ENCODE data around the gene MFAP3.
"Not testable (repeated sequence)": the region's sequence is repeated elsewhere in the genome, so short reads cannot be mapped to it uniquely, and the experiment has no call there.

Gene MFAP3

DNA sequence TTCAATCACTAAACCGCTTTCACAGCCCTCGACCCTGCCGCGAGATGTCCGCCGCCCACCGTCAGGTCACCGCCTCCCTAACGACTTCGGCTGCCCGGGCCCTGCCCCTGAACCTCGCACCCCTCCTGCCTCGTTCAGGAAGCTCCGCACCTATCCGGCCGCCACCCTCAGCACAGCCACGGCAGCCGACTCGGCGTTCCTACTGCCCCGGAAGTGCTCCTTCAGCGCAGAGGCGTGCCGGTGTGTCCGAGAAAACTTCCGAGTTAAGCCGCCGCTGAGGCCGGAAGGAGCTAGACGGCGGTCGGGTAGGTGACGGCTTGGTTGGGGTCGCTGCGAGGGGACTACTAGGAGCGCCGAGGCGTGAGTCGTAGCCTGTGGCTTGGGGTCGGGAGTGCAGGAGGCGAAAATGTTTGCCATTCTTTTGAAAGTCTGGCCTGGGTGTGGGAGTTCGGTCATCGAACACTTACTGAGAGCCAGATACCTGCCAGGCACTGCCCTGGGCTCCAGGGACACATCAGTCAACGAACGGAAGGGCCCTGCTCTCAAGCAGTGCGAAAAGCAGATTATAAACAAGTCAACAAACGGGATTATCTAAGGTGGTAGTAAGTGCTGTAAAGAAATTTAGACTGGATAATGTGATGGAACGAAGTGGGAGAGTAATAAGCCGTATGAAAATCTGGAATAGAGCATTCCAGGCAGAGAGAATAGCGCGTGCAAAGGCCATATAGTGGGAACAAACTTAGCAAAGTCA is at the start of gene MFAP3, which contains the start of gene FAM114A2:
Gene MFAP3 (plus strand): TSS at position 261 of the 751 bp plus-strand sequence. CDS start 10,756 bp downstream, outside the sequence.
Gene FAM114A2 (minus strand): TSS at position 204 of the 751 bp plus-strand sequence. CDS start 3,957 bp downstream, outside the sequence.
- Mint-ChIP-seq H3K9me3 (no peaks in the 10 kb centered on the region), H3K4me1 (peaks cover 49% of the 10 kb centered on the region), H3K36me3 (ENCODE audit: insufficient read depth) (peaks cover 12% of the 10 kb centered on the region), H3K27ac (ENCODE audit: low read depth) (peak within 1 kb of the TSS; percentile 97), H3K27me3 (no peaks in the 10 kb centered on the region), H3K4me3 (peak within 1 kb of the TSS; percentile 95)
- ATAC-seq (replicated peaks; ENCODE audit: extremely low read depth, poor library complexity, severe bottlenecking) (peak; percentile 97), DNase-seq (ENCODE audit: low spot score in 2 of 2) (peak; percentile 76 to 79)

GRCh38 chr5:153991168-153991567 is 47.6 kb upstream of the MFAP3 start:
- Mint-ChIP-seq H3K27me3 (no peaks in the 10 kb centered on the region), H3K27ac (ENCODE audit: low read depth) (no peak overlapping the region), H3K9me3 (no peaks in the 10 kb centered on the region), H3K4me1 (no peaks in the 10 kb centered on the region), H3K36me3 (ENCODE audit: insufficient read depth) (peaks cover 23% of the 10 kb centered on the region), H3K4me3 (no peak overlapping the region)
- ATAC-seq (replicated peaks; ENCODE audit: extremely low read depth, poor library complexity, severe bottlenecking), result no peak
- DNase-seq (ENCODE audit: low spot score in 2 of 2), result no peak

DNA sequence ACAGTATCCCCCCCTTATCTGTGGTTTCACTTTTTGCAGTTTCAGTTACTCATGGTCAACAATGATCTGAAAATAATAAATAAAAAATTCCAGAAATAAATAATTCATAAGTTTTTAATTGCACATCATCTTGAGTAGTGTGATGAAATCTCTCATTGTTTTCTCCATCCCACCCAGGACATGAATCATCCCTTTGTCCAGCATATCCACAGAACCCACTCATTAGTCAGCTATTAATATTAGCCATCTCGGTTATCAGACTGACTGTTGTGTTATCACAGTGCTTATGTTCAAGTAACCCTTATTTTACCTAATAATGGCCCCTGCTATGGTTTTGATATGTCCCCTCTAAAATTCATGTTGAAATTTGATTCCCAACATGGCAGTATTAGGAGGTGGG is 40.8 kb upstream of the MFAP3 start:
- H3K27me3 Mint-ChIP-seq, result no peaks in the 10 kb centered on the region
- no peaks in the 10 kb centered on the region for H3K4me1 Mint-ChIP-seq
- DNase-seq (ENCODE audit: low spot score in 2 of 2) (no peak), ATAC-seq (replicated peaks; ENCODE audit: extremely low read depth, poor library complexity, severe bottlenecking) (no peak)
- H3K27ac Mint-ChIP-seq (ENCODE audit: low read depth), result no peak overlapping the region
- no peaks in the 10 kb centered on the region for H3K9me3 Mint-ChIP-seq
- no peak overlapping the region for H3K4me3 Mint-ChIP-seq
- peaks cover 39% of the 10 kb centered on the region for H3K36me3 Mint-ChIP-seq (ENCODE audit: insufficient read depth)

DNA sequence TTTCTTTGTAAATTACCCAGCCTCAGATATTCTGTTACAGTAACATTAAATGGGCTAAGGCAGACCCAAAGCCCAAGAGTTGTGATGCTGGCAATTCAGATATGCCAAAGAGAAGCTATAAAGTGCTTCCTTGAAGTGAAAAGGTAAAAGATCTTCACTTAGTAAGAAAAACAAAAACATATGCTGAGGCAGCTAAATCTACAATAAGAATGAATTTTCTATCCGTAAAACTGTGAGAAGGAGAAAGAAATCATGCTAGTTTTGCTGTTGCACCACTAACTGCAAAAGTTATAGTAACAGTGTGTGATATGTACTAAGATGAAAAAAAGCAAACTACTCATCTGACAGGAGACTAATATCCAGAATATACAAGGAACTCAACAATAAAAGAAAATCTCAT is 40.0 kb upstream of the MFAP3 start:
- no peaks in the 10 kb centered on the region for H3K27me3 Mint-ChIP-seq
- ATAC-seq (replicated peaks; ENCODE audit: extremely low read depth, poor library complexity, severe bottlenecking), result no peak
- H3K4me3 Mint-ChIP-seq, result no peak overlapping the region
- no peak overlapping the region for H3K27ac Mint-ChIP-seq (ENCODE audit: low read depth)
- DNase-seq (ENCODE audit: low spot score in 2 of 2), result no peak
- H3K36me3 Mint-ChIP-seq (ENCODE audit: insufficient read depth), result peaks cover 41% of the 10 kb centered on the region
- H3K4me1 Mint-ChIP-seq, result no peaks in the 10 kb centered on the region
- no peaks in the 10 kb centered on the region for H3K9me3 Mint-ChIP-seq

- Mint-ChIP-seq H3K27me3 (no peaks in the 10 kb centered on the region), H3K9me3 (no peaks in the 10 kb centered on the region), H3K4me3 (no peak overlapping the region), H3K36me3 (ENCODE audit: insufficient read depth) (peaks cover 36% of the 10 kb centered on the region), H3K4me1 (no peaks in the 10 kb centered on the region), H3K27ac (ENCODE audit: low read depth) (no peak overlapping the region)
- ATAC-seq (replicated peaks; ENCODE audit: extremely low read depth, poor library complexity, severe bottlenecking) (no peak), DNase-seq (ENCODE audit: low spot score in 2 of 2) (no peak)
These were observed 38.8 kb upstream of the MFAP3 start for GRCh38 chr5:153999995-154000394.

DNA sequence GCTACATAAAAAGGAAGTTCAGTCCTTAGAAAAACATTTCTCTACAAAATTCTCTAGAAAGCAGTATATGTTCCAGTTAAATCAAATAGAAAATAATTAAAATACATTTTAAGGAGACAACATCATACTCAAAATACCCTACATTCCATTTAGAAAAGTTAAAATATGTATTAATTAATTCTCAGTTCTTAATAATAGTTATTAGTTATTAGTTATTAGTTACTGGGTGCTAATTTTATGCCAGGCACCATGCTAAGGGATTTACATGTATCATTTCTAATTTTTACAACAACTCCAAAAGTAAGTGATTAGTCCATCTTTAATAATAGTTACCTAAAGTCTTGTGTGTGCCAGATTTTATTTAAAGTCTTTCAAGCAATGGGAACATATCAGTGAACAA is 38.1 kb upstream of the MFAP3 start:
- ATAC-seq (replicated peaks; ENCODE audit: extremely low read depth, poor library complexity, severe bottlenecking), result no peak

GRCh38 chr5:154002093-154002492 is 36.7 kb upstream of the MFAP3 start:
- no peak overlapping the region for H3K4me3 Mint-ChIP-seq
- no peak for DNase-seq (ENCODE audit: low spot score in 2 of 2)
- ATAC-seq (replicated peaks; ENCODE audit: extremely low read depth, poor library complexity, severe bottlenecking), result no peak
- no peak overlapping the region for H3K27ac Mint-ChIP-seq (ENCODE audit: low read depth)
- no peaks in the 10 kb centered on the region for H3K4me1 Mint-ChIP-seq
- H3K36me3 Mint-ChIP-seq (ENCODE audit: insufficient read depth), result peaks cover 31% of the 10 kb centered on the region
- H3K9me3 Mint-ChIP-seq, result no peaks in the 10 kb centered on the region
- no peaks in the 10 kb centered on the region for H3K27me3 Mint-ChIP-seq

More for the DNA sequence above, 38.1 kb upstream of the MFAP3 start:
- Mint-ChIP-seq H3K27me3 (no peaks in the 10 kb centered on the region), H3K4me1 (no peaks in the 10 kb centered on the region), H3K9me3 (no peaks in the 10 kb centered on the region), H3K4me3 (no peak overlapping the region), H3K36me3 (ENCODE audit: insufficient read depth) (peaks cover 36% of the 10 kb centered on the region), H3K27ac (ENCODE audit: low read depth) (no peak overlapping the region)
- no peak for DNase-seq (ENCODE audit: low spot score in 2 of 2)

- no peak for DNase-seq (ENCODE audit: low spot score in 2 of 2)
- Mint-ChIP-seq H3K4me3 (no peak overlapping the region), H3K9me3 (no peaks in the 10 kb centered on the region), H3K27ac (ENCODE audit: low read depth) (no peak overlapping the region), H3K4me1 (no peaks in the 10 kb centered on the region), H3K36me3 (ENCODE audit: insufficient read depth) (peaks cover 29% of the 10 kb centered on the region), H3K27me3 (no peaks in the 10 kb centered on the region)
- no peak for ATAC-seq (replicated peaks; ENCODE audit: extremely low read depth, poor library complexity, severe bottlenecking)
These were observed 36.2 kb upstream of the MFAP3 start for GRCh38 chr5:154002511-154003020.

- DNase-seq (ENCODE audit: low spot score in 2 of 2), result no peak
- Mint-ChIP-seq H3K27ac (ENCODE audit: low read depth) (no peak overlapping the region), H3K9me3 (no peaks in the 10 kb centered on the region), H3K4me1 (peaks cover 7% of the 10 kb centered on the region), H3K27me3 (no peaks in the 10 kb centered on the region), H3K36me3 (ENCODE audit: insufficient read depth) (peaks cover 18% of the 10 kb centered on the region), H3K4me3 (no peak overlapping the region)
- no peak for ATAC-seq (replicated peaks; ENCODE audit: extremely low read depth, poor library complexity, severe bottlenecking)
These were observed 33.1 kb upstream of the MFAP3 start for GRCh38 chr5:154005648-154006047.

GRCh38 chr5:154010660-154011059 is 28.1 kb upstream of the MFAP3 start:
- ATAC-seq (replicated peaks; ENCODE audit: extremely low read depth, poor library complexity, severe bottlenecking), result no peak
- Mint-ChIP-seq H3K9me3 (no peaks in the 10 kb centered on the region), H3K27ac (ENCODE audit: low read depth) (no peak overlapping the region), H3K27me3 (no peaks in the 10 kb centered on the region), H3K4me1 (peaks cover 9% of the 10 kb centered on the region), H3K4me3 (no peak overlapping the region), H3K36me3 (ENCODE audit: insufficient read depth) (peaks cover 11% of the 10 kb centered on the region)
- no peak for DNase-seq (ENCODE audit: low spot score in 2 of 2)

DNA sequence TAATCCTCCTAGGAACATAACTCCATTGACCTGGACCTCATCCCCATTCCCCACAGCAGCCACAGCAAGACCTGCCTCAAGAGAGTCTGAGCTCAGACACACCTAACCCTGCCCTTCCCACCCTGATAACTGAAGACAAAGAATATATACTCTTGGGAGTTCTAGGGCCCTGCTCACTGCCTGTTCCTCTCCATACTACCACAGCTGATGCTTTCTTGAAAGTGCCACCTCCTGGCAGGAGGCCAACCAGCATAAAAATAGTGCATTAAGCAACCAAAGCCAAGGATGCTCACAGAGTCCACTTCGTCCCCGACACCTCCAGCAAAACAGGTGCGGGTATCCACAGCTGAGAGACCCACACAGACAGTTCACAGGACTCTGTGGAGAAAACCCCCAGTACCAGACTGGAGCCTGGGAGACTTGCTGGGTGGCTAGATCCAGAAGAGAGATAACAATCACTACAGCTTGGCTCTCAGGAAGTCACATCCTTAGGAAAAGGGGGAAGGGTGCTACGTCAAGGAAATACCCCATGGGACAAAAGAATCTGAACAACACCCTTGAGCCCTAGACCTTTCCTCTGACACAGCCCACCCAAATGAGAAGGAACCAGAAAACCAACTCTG is 23.6 kb upstream of the MFAP3 start:
- Mint-ChIP-seq H3K27me3 (no peaks in the 10 kb centered on the region), H3K4me1 (peaks cover 33% of the 10 kb centered on the region), H3K4me3 (no peak overlapping the region), H3K9me3 (no peaks in the 10 kb centered on the region), H3K36me3 (ENCODE audit: insufficient read depth) (peaks cover 20% of the 10 kb centered on the region), H3K27ac (ENCODE audit: low read depth) (no peak overlapping the region)
- no peak for DNase-seq (ENCODE audit: low spot score in 2 of 2)
- ATAC-seq (replicated peaks; ENCODE audit: extremely low read depth, poor library complexity, severe bottlenecking), result no peak

DNA sequence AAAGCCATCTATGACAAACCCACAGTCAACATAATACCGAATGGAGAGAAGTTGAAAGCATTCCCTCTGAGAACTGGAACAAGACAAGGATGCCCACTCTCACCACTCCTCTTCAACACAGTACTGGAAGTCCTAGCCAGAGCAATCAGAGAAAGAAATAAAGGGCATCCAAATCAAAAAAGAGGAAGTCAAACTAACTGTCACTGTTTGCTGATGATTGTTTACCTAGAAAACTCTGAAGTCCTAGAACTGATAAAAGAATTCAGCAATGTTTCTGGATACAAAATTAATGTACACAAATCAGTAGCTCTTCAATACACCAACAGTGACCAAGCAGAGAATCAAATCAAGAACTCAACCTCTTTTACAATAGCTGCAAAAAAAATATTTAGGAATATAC is 19.8 kb upstream of the MFAP3 start:
- H3K27ac Mint-ChIP-seq (ENCODE audit: low read depth); ATAC-seq (replicated peaks; ENCODE audit: extremely low read depth, poor library complexity, severe bottlenecking); H3K4me3 Mint-ChIP-seq; DNase-seq (ENCODE audit: low spot score in 2 of 2); H3K9me3 Mint-ChIP-seq; H3K27me3 Mint-ChIP-seq: not testable (repeated sequence)
- Mint-ChIP-seq H3K36me3 (ENCODE audit: insufficient read depth) (peaks cover 22% of the 10 kb centered on the region), H3K4me1 (peaks cover 37% of the 10 kb centered on the region)

DNA sequence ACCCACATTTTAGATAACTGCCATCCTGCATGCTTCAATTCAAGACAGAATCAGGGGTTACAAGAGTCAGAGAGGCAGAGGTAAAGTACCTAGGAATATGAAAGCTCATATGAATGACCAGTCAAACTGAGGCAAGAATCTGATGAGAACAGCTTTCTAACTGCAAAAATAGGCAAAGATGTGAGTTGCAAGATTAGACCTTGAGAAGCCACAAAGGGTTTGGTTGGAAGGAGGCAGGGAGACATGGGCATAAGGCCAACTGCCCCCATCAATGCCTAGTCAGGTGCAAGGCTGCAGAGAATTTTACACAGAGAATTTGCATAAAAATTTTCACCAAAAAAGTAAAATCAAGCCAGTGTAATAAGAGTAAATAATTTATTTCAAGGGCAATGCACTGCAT is 12.8 kb upstream of the MFAP3 start:
- Mint-ChIP-seq H3K4me1 (peaks cover 9% of the 10 kb centered on the region), H3K4me3 (no peak overlapping the region), H3K9me3 (no peaks in the 10 kb centered on the region), H3K36me3 (ENCODE audit: insufficient read depth) (peaks cover 26% of the 10 kb centered on the region), H3K27me3 (no peaks in the 10 kb centered on the region), H3K27ac (ENCODE audit: low read depth) (no peak overlapping the region)
- no peak for DNase-seq (ENCODE audit: low spot score in 2 of 2)
- ATAC-seq (replicated peaks; ENCODE audit: extremely low read depth, poor library complexity, severe bottlenecking), result no peak

Measured in central memory CD8-positive, alpha-beta T cell (primary cell).